ENCODE measurements around the gene RABL3. TPM values are rescaled to one million over a fixed set of nuclear protein-coding genes. Genes with fewer than 3 reads are reported as not detected.
"Not testable (repeated sequence)": the region's sequence is repeated elsewhere in the genome, so short reads cannot be mapped to it uniquely, and the experiment has no call there.

The RABL3 gene
- total RNA-seq, 2 donors from 2014 or later: 25.3 to 25.7 TPM

DNA sequence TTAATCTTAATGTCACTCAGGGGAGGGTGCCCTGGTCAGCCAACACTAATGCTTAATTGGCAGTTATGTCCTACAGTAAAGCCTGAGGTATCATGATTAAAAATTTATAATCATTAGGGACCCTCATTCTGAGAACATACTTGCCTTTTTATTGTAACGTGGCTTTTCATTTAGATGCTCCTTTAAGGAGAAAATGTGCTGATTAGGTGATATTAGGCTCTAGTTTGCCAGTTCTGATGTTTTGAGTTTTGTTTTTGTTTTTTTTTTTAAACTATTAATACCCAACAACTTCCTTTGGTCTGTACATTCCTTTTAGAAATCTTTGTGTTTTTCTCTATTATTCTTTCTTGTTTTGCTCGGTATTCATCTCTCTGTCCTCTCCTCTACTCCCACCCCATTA is 10.5 kb upstream of the RABL3 start:
- intact Hi-C loops (cut with DNase I, micrococcal nuclease): no loop called here
- ATAC-seq: no peak

DNA sequence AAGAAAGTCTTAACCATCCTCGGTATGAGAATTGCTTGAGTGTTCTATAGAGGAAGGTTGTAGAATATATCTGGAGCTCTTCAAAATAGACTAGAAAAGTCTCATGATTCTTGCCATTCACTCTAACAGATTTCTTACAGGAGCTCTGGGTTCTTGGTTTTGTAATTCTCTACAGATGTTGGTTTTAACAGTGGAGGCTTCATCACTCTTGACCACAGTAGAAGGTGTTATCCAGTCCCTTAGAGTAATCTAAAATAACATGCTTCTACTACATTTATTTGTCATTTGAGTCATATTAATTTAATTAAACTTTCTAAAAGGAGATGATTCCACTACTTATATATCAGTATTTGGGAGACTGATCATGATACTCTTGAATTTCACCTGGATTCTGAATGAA is 9.9 kb upstream of the RABL3 start:
- DNase-seq (no peak), ATAC-seq (no peak)
- intact Hi-C loops (cut with DNase I, micrococcal nuclease): no loop called here

More for the DNA sequence above, 10.5 kb upstream of the RABL3 start:
- no peak for DNase-seq

DNA sequence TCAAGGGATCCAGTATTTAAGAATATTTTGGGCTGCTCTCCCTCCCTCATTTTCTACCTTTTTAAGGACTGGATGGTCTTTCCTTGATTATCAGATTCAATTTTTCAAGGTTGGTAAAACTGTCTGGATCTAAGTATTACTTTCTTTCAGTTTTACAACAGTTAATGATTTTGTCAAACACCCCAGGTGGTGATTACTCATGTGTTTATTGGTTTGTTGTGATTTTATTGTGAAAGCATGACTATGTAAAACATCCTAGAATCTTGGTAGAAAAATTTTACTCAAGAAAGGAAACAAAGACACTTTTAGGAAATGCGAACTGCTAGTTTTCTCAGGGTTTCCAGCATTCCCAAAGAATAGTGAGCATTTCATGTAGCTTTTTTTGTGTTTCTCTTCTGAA is 7.5 kb upstream of the RABL3 start:
- ATAC-seq (no peak), DNase-seq (no peak)
- intact Hi-C loops (cut with DNase I, micrococcal nuclease): no loop called here

DNA sequence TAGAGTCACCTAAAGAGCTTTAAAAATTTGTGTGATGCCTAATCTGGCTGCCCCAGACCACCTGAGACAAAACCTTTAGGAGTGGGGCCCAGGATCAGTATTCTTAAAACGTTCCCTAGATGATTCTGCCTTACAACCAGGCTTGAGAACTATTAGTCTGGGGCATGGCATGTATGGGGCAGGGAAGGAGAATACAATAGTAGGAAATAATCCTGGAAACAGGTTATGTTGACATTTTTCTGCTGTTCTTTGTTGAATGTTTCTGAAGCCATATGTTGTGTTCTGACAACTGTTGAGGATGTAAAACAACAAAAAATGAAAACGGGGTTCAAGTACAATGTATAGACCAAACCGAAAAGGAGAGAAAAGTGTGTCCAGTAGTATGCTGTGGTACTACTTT is 3.1 kb upstream of the RABL3 start:
- ATAC-seq: no peak
- intact Hi-C loops (cut with DNase I, micrococcal nuclease): no loop called here
- DNase-seq: no peak

DNA sequence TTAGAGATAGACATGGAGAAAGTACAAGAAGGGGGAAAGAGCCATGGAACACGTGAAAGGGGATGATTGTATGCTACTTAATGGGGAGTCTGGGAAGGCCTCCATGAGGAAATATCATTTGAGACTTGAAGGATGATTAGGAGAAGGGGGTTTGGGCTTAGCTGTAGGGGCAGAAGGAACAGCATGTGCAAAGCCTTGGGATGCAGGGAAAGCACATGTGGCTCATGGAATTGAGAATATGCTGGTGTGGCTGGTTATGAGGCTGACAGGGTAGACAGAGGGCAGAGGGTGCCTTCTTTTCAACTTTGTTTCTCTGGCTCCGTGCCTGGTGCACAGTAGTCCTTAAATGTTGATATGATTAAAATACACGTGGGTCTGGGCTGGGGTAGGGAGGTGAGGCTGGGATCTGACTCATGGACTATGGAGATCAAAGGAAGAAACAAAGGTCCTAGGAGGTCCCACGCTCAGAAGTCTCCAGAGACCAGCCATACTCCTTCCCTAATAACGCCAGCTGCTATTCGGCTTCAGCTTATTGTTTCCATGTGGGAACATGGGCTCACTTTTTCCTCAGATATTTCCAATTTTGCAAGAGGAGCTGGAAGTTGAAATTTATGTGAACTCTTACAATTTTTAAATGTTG is 1.4 kb upstream of the RABL3 start:
- no peak for DNase-seq
- ATAC-seq: no peak
- intact Hi-C loops (cut with DNase I, micrococcal nuclease): no loop called here

DNA sequence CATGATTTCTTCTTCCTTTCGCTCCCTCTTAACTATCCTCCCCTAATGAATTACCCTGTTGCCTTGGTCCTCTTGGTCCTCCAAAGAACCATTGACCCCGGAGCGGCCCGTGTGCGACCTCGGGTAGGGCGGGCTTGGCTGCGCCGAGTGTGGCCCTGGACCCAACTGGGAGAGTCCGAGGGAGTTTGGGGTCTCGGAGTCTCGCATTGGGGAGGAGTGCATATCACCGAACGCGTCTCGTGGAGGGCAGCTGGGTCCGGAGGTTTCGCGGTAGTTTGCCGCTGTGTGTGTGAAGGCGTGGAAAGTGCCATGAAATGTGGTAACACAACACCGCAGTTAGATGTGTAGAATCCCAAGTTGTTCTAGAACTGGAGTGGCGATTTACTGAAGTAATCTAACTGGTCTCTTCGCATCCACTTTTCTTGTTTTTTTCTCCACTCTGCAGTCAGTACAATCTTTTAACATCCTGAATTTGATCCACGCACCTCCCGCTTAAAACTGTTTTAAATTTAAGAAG is 591 bp upstream of the RABL3 start:
- intact Hi-C loops (cut with DNase I, micrococcal nuclease): no loop called here
- peak; percentile 31 for ATAC-seq
- peak in 1 of 2 donors; percentile 29 for DNase-seq

DNA sequence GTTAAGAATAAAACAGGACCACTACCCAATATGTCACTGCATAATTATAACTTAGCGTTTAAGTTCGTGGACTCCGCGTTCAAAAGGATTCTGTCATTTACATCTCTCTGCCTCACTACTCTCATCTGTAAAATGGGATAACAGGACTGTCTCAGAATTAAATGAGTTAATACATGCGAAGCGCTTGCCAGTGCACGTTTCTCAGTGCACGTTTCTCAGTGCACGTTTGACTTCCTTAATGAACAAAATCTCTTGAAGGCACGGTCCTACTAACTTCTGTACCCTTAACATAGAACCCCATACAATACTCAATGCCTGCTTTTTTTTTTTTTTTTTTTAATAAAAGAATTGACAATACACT is 499 bp downstream of the RABL3 start:
- ATAC-seq: peak; percentile 35

DNA sequence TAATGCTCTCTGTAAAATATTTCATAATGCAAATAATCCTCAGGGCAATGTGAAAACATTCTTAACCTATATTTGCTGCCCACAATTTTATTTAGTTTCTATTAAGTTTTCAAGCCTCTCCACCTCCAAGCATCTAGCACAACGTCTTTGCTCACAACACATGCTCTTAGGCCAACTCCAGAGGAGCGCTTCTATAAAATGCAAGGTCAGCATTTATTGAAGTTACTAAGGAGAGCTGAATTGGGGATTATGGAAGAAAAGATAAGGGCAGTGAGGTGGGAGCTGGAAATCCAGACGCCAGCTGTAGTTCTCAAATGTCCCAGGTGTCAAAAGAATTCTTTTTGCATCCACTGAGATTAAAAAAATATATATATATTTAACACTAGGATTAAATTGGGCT is 996 bp downstream of the RABL3 start:
- ATAC-seq (no peak), DNase-seq (no peak)
- intact Hi-C loops (cut with DNase I, micrococcal nuclease): no loop called here

More for the DNA sequence above, 499 bp downstream of the RABL3 start:
- DNase-seq: no peak
- intact Hi-C loops (cut with DNase I, micrococcal nuclease): no loop called here

DNA sequence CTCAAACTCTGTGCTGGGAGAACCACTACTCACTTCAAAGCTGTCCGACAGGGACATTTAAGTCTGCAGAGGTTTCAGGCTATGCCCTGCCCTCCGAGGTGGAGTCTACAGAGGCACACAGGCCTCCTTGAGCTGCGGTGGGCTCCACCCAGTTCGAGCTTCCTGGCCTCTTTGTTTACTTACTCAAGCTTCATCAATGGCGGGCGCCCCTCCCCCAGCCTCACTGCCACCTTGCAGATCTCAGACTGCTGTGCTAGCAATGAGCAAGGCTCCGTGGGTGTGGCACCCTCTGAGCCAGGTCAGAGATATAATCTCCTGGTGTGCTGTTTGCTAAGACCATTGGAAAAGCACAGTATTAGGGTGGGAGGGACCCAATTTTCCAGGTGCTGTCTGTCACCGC is 4.3 kb downstream of the RABL3 start:
- intact Hi-C loops (cut with DNase I, micrococcal nuclease); ATAC-seq; DNase-seq: not testable (repeated sequence)

DNA sequence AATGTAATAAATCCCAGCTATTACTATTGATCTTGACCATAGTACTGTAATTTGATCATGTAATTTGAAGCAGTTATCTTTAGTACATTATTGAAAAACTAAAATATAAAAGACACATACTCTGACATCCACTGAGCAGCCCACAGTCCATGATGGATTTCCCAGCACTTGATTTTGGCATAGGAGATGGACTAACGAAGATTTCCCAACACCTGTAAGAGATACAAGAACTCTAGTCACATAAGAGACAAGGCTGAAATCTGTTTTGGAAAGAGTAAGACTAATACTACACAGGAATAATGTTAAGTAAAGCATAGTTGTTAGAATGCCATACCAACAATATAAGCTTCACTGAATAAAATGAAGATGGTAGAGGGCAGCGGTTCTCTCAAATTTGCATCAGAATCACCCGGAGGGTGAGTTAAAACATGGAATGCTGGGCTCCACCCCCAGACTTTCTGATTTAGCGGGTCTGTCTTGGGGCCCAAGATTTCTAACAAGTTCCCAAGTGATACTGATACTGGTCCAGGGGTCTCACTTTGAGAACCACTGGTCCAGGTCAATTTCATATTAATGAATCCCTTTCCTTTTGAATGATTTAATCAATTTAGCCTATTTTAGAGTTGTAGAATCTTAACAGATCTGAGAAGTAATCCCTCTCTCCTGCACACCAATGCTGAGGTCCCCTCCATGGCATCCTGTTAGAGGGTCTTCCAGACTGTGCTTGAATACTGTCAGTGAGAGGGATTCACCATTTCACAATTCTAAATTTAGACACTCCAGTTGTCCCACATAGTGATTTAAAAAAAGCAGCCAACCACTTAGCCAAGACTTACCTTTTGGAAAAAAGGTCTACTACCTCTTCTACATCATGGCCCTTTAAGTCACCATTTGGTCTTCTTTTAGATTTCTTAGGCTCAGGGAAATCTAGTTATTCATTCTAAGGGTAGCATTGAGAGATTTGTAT is 11.5 kb downstream of the RABL3 start:
- ATAC-seq (no peak), DNase-seq (no peak)
- intact Hi-C loops (cut with DNase I, micrococcal nuclease): no loop called here

DNA sequence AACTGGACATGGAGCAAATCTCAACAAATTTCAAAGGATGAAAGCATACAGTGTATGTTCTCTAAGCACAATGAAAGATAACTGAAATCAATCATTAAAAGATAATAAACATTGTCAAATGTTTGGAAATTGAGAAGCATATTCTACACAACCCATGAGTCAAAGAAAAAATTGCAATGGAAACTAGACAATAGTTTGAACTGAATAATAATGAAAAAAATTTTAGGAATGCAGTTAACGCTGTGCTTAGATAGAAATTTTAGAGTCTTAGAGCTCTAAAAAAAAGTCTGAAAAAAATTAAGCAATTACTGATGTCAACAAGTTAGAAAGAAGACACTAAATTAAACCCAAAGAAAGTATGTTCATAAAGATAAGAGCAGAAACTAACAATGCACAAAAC is 15.5 kb downstream of the RABL3 start:
- no peak for ATAC-seq
- intact Hi-C loops (cut with DNase I, micrococcal nuclease): no loop called here
- DNase-seq: no peak

DNA sequence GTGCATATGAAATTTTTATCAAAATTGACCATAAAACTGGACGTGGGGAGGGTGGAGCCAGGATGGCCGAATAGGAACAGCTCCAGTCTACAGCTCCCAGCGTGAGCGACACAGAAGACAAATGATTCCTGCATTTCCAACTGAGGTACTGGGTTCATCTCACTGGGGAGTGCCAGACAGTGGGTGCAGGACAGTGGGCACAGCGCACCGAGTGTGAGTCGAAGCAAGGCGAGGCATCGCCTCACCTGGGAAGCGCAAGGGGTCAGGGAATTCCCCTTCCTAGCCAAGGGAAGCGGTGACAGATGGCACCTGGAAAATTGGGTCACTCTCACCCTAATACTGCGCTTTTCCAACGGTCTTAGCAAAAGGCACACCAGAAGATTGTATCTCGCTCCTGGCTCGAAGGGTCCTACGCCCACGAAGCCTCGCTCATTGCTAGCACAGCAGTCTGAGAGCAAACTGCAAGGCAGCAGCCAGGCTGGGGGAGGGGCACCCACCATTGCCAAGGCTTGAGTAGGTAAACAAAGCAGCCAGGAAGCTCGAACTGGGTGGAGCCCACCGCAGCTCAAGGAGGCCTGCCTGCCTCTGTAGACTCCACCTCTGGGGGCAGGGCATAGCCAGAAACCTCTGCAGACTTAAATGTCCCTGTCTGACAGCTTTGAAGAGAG is 23.0 kb downstream of the RABL3 start:
- intact Hi-C loops (cut with DNase I, micrococcal nuclease): not testable (repeated sequence)
- peak; percentile 27 for ATAC-seq
- DNase-seq: peak; percentile 72 to 85

DNA sequence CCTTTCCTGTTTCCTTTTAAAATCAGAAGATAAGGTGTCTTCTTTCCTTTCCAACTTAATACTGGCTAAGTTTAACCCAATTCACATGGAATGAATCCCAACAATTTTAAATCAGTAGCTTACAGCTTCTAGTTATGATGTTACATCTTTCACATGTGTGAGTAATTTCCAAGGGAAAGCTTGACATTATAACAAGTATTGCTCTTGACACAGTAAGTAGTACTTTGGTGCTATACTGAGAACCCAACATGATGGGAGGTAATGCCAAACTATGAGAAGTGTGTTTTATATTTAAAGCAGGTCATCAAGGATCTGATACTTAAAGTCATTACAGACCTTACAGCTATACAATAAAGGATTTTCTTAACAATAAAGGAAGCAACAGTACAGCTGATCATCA is 29.1 kb downstream of the RABL3 start:
- intact Hi-C loops (cut with DNase I, micrococcal nuclease): no loop called here
- DNase-seq (no peak), ATAC-seq (no peak)

DNA sequence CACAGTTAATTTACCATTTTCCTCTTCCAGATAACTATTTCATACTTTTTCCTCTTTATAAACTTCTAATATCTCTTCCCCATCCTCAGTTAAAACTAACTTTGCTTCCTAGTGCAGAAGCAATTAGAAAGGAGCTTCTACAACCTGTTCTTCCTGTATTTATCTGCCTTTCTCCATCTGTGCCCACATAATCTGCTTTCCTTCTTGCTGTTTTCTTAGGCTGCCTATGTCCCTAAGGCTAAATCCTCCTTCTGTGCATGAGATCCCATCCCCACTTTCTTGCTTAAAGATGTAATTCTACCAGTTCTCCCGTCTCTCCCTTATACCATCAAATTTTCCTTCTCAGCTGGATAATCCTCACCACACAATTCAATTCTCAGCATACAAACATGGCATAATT is 31.9 kb downstream of the RABL3 start:
- intact Hi-C loops (cut with DNase I, micrococcal nuclease): no loop called here
- no peak for ATAC-seq
- no peak for DNase-seq

DNA sequence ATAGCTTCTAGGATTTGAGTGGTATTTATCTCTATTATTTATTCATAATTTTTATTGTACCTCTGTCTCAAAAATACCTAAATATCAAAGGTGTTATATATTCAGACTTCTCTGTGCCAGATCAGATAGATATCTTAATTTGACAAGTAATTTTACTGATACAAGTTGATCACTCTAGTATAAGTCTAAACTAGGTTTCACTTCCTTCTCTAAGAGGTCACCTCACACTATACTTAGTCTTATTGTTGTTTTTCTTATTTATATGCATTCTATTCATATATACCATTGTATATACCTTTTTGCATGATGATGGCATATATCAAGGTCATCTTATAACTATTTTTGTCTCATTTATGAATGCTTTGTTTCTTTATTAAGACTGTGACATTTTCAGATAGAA is 33.9 kb downstream of the RABL3 start:
- ATAC-seq (no peak), DNase-seq (no peak)
- intact Hi-C loops (cut with DNase I, micrococcal nuclease): no loop called here

DNA sequence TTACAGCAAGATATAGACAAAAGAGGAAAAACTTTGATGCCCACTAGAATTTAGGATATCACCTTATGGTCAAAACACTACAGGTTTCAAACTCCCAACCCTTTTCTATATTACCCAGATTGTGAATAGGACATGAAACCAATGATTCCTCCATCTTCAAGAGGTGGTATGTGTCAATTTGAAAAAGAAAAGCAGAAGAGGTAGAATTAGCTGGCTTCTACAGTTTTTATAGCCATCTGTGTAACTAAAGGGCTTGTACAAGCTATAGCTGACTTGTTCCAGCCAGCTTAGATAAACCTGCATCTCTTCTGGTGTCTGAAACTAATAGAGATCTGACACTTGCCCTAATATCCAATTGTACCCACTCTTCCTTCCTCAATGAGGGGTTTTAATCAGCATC is 35.4 kb downstream of the RABL3 start:
- no peak for ATAC-seq
- intact Hi-C loops (cut with DNase I, micrococcal nuclease): no loop called here
- DNase-seq: no peak

DNA sequence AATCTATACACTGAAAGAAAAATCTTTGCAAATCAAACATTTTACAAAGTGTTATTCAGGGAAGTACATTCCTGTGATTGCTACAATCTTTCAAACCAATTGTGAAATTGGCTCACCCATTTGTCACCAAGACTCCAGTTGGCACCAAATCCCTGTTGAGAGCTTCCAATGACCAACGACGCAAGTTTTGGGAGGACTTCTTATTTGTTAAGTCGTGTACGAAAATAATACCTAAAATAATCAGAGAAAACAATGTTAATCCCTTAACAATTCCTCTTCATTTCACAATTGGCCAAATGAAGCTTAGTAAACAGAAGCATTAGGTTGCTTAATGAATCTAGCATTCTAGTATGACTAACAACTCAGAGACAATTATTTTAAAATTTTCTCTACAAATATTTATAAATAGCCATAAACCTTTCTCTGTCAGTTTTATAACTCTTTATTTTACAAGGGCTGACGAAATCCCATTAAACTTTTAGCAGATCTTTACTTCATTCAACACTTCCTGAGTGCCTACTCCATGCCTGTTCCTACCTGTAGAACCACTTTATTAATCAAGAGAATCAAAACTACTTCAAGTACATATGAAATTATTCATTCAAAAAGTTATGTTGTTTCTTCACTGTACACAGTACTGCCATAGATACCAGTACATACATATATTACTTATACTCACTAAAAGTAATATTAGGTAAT is 36.3 kb downstream of the RABL3 start:
- ATAC-seq (no peak), DNase-seq (no peak)
- intact Hi-C loops (cut with DNase I, micrococcal nuclease): no loop called here

DNA sequence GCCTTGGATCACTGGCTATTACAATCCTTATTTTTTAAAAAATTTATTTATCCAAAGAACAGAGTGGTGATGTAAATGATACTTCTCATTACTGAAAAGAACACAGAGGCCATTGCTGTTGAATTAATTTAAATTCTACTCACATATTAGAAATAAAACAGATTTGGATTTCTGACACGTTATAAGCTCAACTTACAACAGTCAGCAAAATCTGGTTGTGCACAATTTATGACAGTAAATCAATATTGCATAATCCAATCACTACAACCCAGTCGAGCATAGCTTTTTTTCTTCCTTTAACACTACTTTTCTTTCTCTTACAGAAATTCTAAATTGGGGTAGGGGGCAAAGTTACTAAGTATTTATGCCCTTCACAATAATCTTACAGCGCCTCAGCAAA is 43.0 kb downstream of the RABL3 start:
- ATAC-seq (no peak), DNase-seq (no peak)
- intact Hi-C loops (cut with DNase I, micrococcal nuclease): no loop called here

All from left colon (tissue), 2 donors.